Measurements from ENCODE around the gene MBOAT1.

Gene MBOAT1

DNA sequence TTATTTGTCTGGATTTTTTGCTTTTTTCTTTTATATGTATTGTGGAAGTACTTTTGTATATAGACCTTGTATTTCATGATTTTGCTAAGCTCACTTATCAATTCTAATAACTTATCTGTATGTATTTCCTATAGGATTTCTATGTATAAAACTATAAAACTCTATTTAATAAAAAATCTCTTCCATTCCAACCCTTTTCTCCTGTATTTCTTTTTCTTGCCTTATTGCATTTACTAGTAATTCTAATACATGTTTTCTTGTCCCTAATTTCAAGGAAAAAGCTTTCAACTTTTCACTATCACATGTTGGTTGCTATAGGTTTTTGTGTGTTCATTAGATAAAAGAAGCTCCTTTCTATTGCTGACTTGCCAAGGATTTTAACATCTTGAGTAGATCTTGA is 125.3 kb downstream of the MBOAT1 start:
- DNase-seq, result no peak

DNA sequence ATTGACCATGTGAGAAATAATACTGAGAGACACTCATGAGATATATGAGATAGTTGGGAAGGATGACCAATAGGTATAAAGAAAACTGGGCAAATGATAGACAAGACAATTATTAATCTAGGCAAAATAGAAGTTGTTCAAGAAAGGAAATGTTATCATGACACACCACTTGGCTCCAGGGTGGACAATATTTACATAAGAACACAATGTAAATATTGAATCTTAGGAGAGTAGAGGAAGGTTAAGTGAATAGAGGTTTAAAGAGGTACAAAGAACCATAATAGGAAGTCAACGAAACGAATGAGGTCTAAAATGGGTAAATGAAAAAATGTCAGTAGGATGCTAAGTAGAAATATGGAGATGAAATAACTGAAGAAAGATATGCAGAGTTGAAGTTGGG is 126.5 kb downstream of the MBOAT1 start:
- DNase-seq, result no peak

DNA sequence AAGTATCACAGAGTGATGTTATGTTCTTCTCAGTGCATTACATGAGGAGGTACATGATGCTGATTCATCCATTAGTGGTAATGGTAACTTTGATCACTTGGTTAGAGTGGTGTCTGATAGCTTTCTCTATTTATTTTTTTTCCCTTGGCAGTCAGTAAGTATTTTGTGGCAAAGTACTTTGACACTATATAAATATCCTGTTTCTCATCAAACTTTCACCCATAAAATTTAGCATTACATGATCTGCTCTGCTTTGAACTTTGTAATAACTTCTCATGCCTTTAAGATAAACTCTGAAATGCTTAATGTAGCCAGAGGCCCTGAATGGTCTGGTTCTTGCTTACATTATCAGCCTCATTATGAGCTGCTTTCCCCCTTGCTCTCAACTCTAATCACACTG is 127.9 kb downstream of the MBOAT1 start:
- no peak for DNase-seq

DNA sequence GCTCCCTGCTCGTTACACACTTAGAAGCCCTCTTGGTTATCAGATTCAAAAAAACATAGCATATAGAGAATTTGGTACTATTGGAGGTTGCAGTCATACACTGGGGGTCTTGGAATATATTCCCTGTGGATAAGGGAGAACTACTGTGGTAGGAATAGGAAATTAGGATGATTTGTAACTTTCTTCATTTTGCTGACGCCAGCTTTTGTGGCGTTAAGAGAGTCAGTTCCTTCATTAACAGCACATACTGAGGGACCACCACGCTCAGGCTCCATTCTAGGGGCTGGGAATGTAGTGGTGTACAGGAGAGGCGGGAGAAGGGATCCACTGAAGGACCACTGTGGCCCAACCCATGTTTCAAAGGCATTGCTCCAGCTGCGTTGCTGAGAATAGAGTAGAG is 140.3 kb downstream of the MBOAT1 start:
- DNase-seq, result no peak

DNA sequence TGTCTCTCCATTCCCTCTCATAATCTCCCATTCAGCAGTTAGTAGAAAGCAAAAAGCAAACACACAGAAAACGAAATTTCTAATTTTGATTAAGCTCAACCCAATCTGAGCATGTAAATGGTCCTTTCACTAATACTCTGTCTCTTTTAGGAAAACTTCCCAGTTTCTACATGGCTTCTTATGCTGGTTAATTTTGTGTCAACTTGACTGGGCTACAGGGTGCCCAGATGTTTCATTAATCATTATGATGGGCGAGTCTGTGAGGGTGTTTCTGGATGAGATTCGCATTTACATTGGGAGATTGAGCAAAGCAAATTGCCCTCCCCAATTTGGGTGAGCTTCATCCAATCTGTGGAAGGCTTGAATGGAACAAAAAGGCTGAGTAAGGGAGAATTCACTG is 142.2 kb downstream of the MBOAT1 start:
- no peak for DNase-seq

DNA sequence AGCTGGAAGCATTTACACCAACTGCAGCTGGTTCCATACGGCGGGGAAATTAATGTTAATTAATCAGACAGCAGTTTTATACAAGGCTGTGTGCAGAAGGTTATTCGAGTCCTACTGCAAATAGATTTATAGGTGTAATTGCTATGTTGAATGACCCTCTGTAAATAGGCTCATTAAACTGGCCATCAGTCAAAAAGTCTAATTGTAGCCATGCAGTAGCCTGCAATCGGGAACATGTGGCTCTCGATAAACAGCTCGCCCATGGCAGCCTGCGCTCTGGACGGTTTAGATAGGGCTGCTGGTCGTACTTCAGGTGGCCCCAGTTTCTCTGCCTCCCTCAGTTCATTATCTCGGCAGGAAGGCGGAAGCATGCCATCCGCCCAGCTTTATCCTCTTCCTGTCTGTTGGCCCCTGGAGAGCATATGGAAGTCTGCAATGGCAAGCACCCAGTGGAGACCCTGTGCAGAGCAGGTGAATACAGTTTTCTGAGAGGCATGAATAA is 143.2 kb downstream of the MBOAT1 start:
- DNase-seq, result no peak

DNA sequence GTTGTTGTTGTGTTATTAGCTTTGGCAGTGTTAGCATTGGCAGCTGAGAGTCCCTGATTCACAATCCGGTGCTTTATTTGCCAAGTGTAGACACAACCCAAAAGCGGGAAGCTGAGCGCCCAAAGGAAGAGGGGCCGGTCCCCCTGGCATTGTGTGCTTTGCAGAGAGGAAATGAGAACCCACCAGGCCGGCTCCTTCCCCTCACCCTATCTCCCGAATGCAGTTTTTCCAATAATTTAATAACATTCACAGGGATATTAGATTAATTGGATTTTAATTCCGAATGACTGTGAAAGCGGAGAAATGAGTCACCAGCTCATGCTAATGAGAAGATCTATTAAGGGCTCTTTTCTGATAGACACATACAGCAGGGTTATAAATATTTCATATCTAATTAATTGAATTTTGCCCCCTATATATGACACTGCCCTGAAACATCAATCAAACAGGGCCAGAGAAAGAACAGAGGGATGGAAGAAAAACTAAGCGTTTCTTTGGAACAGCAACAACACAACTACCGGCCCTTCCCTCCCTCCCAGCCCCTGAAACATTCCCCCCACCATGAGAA is 143.8 kb downstream of the MBOAT1 start:
- no peak for DNase-seq

DNA sequence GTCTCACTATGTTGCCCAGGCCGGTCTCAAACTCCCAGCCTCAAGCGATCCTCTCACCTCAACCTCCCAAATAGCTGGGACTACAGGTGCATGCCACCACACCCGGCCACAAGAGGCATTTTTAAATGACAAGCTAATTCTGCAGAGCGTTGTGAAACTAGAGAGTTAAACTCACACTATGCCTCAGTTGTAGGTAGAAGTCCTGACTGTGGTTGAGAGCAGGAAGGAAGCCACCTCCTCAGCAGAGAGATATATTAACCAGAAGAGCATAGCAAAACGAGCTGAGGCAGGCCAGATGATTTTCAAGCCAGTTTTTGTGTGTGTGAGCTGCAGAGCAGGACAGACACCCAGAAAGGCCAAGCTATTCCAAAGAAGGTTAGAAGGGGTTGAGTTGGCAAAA is 150.3 kb downstream of the MBOAT1 start:
- no peak for DNase-seq

DNA sequence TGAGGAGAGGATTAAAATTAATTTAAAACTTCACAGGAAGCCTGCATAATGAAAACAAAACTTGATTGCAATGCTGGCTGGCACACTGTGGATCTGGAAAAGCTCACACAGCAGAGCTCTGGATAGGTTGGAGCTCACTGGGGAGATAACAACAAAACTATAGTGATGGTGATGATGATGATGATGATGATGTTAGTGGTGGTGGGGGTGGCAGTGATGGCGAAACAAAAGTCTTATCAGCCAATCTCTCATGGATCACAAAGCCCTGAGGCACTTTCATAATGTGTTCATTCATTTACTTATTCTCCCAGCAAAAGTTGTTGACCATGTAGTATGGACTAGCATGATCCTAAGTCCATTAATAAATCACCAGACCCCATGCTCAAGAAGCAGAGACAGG is 152.0 kb downstream of the MBOAT1 start:
- no peak for DNase-seq

DNA sequence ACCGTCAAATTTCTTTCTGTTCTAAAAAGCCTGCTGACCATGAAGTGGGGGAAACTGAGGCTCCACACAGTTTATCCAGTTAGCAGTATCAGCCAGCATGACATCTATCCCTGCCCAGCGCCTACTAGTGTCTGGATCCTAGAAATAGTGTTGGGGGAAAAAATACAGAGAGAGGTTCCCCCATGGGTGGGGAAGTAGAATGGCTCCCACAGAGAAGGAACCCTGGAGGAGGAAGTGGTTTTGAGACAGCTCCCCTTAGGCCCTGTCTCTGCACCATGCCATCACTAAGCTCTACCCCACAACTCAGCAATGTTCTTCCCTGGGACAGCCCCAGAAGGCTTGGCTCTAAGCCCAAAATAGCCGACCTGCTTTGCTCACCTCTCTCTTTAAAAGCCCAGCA is 153.4 kb downstream of the MBOAT1 start:
- peak; percentile 40 for DNase-seq

DNA sequence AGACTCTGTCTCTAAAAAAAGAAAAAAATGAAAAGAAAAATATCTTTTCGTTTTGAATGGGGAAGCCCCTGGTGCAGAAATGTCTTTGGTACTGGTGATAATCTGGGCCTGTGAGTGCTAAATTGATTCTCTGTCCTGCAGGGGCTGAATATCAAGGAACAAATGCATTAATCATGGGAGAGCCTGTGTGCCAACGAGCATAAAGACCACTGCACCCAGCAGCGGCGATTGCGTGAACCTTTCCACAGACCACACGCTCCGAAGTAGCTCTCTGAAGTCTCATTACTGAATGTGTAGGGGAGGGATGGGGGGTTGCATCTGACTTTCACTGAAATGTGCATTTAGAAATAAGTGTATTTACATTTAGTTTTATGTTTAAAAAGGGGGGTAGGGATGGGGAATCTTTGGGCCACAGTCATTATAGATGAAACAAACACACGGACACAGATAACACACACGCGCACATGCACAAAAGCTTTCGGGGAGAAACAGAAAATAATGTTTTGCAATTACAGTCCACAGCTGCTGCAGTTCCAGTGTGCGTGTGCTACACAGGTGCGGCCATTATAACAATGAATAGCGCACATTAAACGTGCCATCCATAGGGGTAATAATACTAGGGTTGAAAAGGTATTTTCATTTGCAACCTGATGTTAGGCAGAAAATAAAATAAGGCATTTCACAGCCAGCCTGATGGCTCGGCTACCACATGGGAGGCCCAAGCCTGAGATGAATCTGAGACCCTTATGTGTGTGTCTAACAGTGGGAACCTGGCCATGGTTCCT is 154.0 kb downstream of the MBOAT1 start:
- no peak for DNase-seq

DNA sequence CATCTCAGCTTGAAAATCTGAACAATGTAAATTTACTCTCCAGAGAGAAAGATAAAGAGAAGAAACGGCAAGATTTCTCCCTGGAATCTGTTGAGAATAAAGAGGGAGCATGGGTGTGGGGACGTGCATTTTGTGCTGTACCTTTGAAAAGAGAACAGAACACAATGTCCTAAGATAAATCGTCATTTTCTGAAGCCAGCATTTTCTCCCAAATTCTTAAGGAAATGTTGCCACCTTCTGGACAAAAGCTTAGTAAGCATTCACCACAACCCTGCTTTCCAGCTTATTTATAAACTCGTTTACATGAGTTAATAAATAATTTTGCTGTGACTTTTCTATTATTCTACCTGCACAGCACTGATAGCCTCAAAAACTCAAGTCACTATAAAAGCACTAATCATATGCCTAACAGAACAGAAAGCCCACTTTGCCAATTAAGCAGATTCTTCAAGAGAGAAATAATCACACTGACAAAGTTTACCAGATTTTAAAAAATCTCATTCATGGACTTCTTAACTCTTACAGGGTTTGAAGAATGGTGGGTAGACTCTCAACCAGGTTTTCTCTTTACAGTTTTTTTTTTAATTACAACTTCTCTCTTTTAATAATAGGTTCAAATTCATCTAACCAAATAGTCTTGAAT is 155.8 kb downstream of the MBOAT1 start:
- no peak for DNase-seq

DNA sequence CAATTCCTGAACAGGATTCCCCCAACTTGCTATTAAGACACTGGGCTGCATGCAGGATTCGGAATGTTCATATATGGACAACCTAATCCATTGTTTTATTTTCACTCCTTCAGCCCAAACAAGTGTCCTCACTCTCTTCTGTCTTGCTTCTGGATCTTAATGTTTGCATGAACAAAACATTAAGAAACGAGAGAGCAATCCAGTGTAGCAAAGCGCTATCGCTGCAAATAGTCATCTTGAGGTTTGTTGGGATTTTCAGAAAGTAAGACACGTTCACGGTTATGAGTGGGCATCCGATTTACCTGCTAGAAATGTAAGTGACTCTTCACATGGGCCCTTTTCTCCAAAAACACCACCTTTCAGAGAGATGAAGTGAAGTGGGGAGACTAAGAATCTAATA is 156.4 kb downstream of the MBOAT1 start:
- no peak for DNase-seq

Measured in GDM1 (cell line).